Neural cell (in vitro differentiated cells): ENCODE measurements around the gene ZBTB42. TPM values are rescaled to one million over a fixed set of nuclear protein-coding genes. Genes with fewer than 3 reads are reported as not detected.

Source experiments
- H2AFZ ChIP-seq: fragments of 200-600, 300-800 bp; sonication (generic), shearing (Covaris generic); 2 replicates; pipeline ENCODE4 v1.6.0; 2014; ENCODE audit warnings: low read depth, mild to moderate bottlenecking, antibody characterized with exemption, low read length, moderate library complexity
- H3F3A ChIP-seq: fragments of 200-600 bp; shearing (Covaris generic); 2 replicates; pipeline ENCODE4 v1.6.1; 2016; ENCODE audit warnings: mild to moderate bottlenecking, moderate library complexity, mixed read lengths, antibody characterized with exemption, low read length; ENCODE audit not compliant: insufficient read depth, poor library complexity, severe bottlenecking
- H3K27ac ChIP-seq: fragments of 200-600, 300-800 bp; sonication (generic), shearing (Covaris generic); 2 replicates; pipeline ENCODE4 v1.5.1; 2014; ENCODE audit warnings: mild to moderate bottlenecking, low read length, moderate library complexity
- H3K27me3 ChIP-seq: fragments of 300-800, 200-600 bp; sonication (generic), shearing (Covaris generic); 2 replicates; pipeline ENCODE4 v1.6.0; 2014; ENCODE audit warnings: mild to moderate bottlenecking, low read depth, low read length, moderate library complexity; ENCODE audit not compliant: insufficient read depth
- H3K36me3 ChIP-seq: fragments of 300-800, 200-600 bp; sonication (generic), shearing (Covaris generic); 2 replicates; pipeline ENCODE4 v1.5.1; 2014; ENCODE audit warnings: mild to moderate bottlenecking, antibody characterized with exemption, low read length, moderate library complexity; ENCODE audit not compliant: insufficient read depth
- H3K4me2 ChIP-seq: fragments of 300-800, 200-600 bp; sonication (generic), shearing (Covaris generic); 2 replicates; pipeline ENCODE4 v1.6.0; 2014; ENCODE audit warnings: mild to moderate bottlenecking, low read length
- H3K4me3 ChIP-seq: fragments of 300-800, 200-600 bp; sonication (generic), shearing (Covaris generic); 2 replicates; pipeline ENCODE4 v1.5.1; 2014; ENCODE audit warnings: mild to moderate bottlenecking, low read length, moderate library complexity
- H3K79me2 ChIP-seq: fragments of 200-600 bp; shearing (Covaris generic); replicated peaks from 2 replicates; pipeline ENCODE4 v1.6.0; 2014; ENCODE audit warnings: mild to moderate bottlenecking, low read length, moderate library complexity; ENCODE audit not compliant: insufficient read depth
- H3K9ac ChIP-seq: fragments of 300-800, 200-600 bp; sonication (generic), shearing (Covaris generic); 2 replicates; pipeline ENCODE4 v1.6.1; 2016; ENCODE audit warnings: mild to moderate bottlenecking, low read length, mixed read lengths
- H3K9me2 ChIP-seq: fragments of 200-600 bp; shearing (Covaris generic); 2 replicates; pipeline ENCODE4 v1.6.1; 2016; ENCODE audit warnings: mild to moderate bottlenecking, low read length, mixed read lengths; ENCODE audit not compliant: insufficient read depth
- H3K9me3 ChIP-seq: fragments of 200-600, 300-800 bp; sonication (generic), shearing (Covaris generic); 2 replicates; pipeline ENCODE4 v1.6.1; 2016; ENCODE audit warnings: mild to moderate bottlenecking, mixed run types, low read length, moderate library complexity, mixed read lengths
- H4K20me1 ChIP-seq: fragments of 200-600 bp; shearing (Covaris generic); 2 replicates; pipeline ENCODE4 v1.6.1; 2016; ENCODE audit warnings: mild to moderate bottlenecking, mixed run types; ENCODE audit not compliant: insufficient read depth
- CTCF ChIP-seq: fragments of 450-650 bp; IDR thresholded peaks from 2 replicates; pipeline ENCODE4 v1.5.1; 2014; ENCODE audit warnings: antibody characterized with exemption, mild to moderate bottlenecking, moderate library complexity; ENCODE audit not compliant: poor library complexity, severe bottlenecking
- EP300 ChIP-seq: fragments of 450-650 bp; conservative IDR thresholded peaks from 2 replicates; pipeline ENCODE4 v1.6.1; 2014; ENCODE audit warnings: antibody characterized with exemption, mild to moderate bottlenecking, moderate library complexity; ENCODE audit not compliant: poor library complexity, severe bottlenecking
- EZH2 ChIP-seq: fragments of 200-600, 300-800 bp; shearing (Covaris generic), sonication (generic); IDR thresholded peaks from 2 replicates; pipeline ENCODE4 v1.6.1; 2014; ENCODE audit warnings: antibody characterized with exemption, low read length, borderline replicate concordance, mild to moderate bottlenecking; ENCODE audit not compliant: insufficient read depth, poor library complexity, severe bottlenecking
- MXI1 ChIP-seq: fragments of 450-650 bp; conservative IDR thresholded peaks from 2 replicates; pipeline ENCODE4 v1.6.1; 2014; ENCODE audit warnings: antibody characterized with exemption, mild to moderate bottlenecking; ENCODE audit not compliant: poor library complexity, severe bottlenecking
- POLR2AphosphoS5 ChIP-seq: IDR thresholded peaks from 2 replicates; pipeline ENCODE4 v1.6.1; 2012
- RAD21 ChIP-seq: fragments of 450-650 bp; conservative IDR thresholded peaks from 2 replicates; pipeline ENCODE4 v1.6.1; 2014; ENCODE audit warnings: antibody characterized with exemption, mild to moderate bottlenecking, moderate library complexity
- REST ChIP-seq: IDR thresholded peaks from 2 replicates; pipeline ENCODE4 v1.6.1; 2012; ENCODE audit warnings: borderline replicate concordance
- SMC3 ChIP-seq: fragments of 450-650 bp; conservative IDR thresholded peaks from 2 replicates; pipeline ENCODE4 v1.6.1; 2014; ENCODE audit warnings: antibody characterized with exemption, mild to moderate bottlenecking, moderate library complexity; ENCODE audit not compliant: poor library complexity
- TAF1 ChIP-seq: IDR thresholded peaks from 2 replicates; pipeline ENCODE4 v1.6.1; 2012; ENCODE audit warnings: low read depth
- polyA plus RNA-seq: library from polyadenylated mRNA; depleted of rRNA; stranded (reverse); fragments of >200 nt; gene quantifications from 2 replicates; pipeline ENCODE4 v1.2.3, GENCODE V29; 2014

Gene ZBTB42
- polyA plus RNA-seq, 1 donor from 2014 or later = not detected

GRCh38 chr14:104766256-104766862, 34.5 kb upstream of the ZBTB42 start:
- Histone ChIP-seq H3F3A (no peaks in the 10 kb centered on the region), H3K9ac (no peak overlapping the region), H3K79me2 (no peaks in the 10 kb centered on the region), H3K9me3 (no peaks in the 10 kb centered on the region), H3K27me3 (no peaks in the 10 kb centered on the region), H3K27ac (no peak overlapping the region), H2AFZ (no peak overlapping the region), H4K20me1 (no peaks in the 10 kb centered on the region), H3K9me2 (no peaks in the 10 kb centered on the region), H3K36me3 (peaks cover 9% of the 10 kb centered on the region), H3K4me3 (no peak overlapping the region), H3K4me2 (no peak overlapping the region)
- no peak for TF ChIP-seq CTCF
- no peak for TF ChIP-seq MXI1
- TF ChIP-seq REST = no peak
- no peak for TF ChIP-seq POLR2AphosphoS5
- TF ChIP-seq RAD21 = no peak
- no peak for TF ChIP-seq EP300
- TF ChIP-seq SMC3 = no peak
- no peak for TF ChIP-seq TAF1
- TF ChIP-seq EZH2 = no peak

GRCh38 chr14:104766863-104767633, 33.9 kb upstream of the ZBTB42 start:
- peaks cover 11% of the 10 kb centered on the region for H3K36me3 ChIP-seq
- H2AFZ ChIP-seq = no peak overlapping the region
- no peak overlapping the region for H3K9ac ChIP-seq
- TF ChIP-seq RAD21 (no peak), REST (no peak), EP300 (no peak), MXI1 (no peak), TAF1 (no peak), EZH2 (no peak), CTCF (no peak), SMC3 (no peak), POLR2AphosphoS5 (no peak)
- H3F3A ChIP-seq = no peaks in the 10 kb centered on the region
- H3K27me3 ChIP-seq = no peaks in the 10 kb centered on the region
- H4K20me1 ChIP-seq = no peaks in the 10 kb centered on the region
- H3K9me3 ChIP-seq = no peaks in the 10 kb centered on the region
- no peak overlapping the region for H3K4me3 ChIP-seq
- no peak overlapping the region for H3K4me2 ChIP-seq
- H3K79me2 ChIP-seq = no peaks in the 10 kb centered on the region
- no peak overlapping the region for H3K27ac ChIP-seq
- H3K9me2 ChIP-seq = no peaks in the 10 kb centered on the region
